DND-41 (cell line): Measurements from ENCODE around the gene DCLRE1B.

ENCODE experiments used
- CTCF ChIP-seq: IDR thresholded peaks from 2 replicates; pipeline ENCODE4 v1.5.1; 2012; ENCODE audit warnings: borderline replicate concordance, low read length, moderate library complexity, mild to moderate bottlenecking; ENCODE audit not compliant: poor library complexity, severe bottlenecking; ENCODE audit errors: extremely low read depth
- EZH2 ChIP-seq: IDR thresholded peaks from 3 replicates; pipeline ENCODE4 v1.6.1; 2012; ENCODE audit warnings: borderline replicate concordance, low read depth, mild to moderate bottlenecking, moderate library complexity, low read length, inconsistent platforms; ENCODE audit not compliant: severe bottlenecking

GRCh38 chr1:113879739-113880038 is 25.4 kb upstream of the DCLRE1B start:
- TF ChIP-seq CTCF (no peak), EZH2 (no peak)
